GM12865 (cell line): Measurements from ENCODE around the gene STC2.

Experiments
- DNase-seq: peaks from one replicate; pipeline ENCODE4 v3.0.0; 2010; ENCODE audit warnings: low read depth
- H3K4me3 ChIP-seq: 2 replicates; pipeline ENCODE4 v1.5.1; 2011; ENCODE audit warnings: mild to moderate bottlenecking, low read depth, low read length, control low read depth
- CTCF ChIP-seq: IDR thresholded peaks from 2 replicates; pipeline ENCODE4 v1.5.1; 2011; ENCODE audit warnings: low read length, control low read depth, low read depth, inconsistent platforms; ENCODE audit not compliant: insufficient read depth; ENCODE audit errors: missing control alignments

Gene STC2

GRCh38 chr5:173321886-173322285, 6.3 kb downstream of the STC2 start:
- H3K4me3 ChIP-seq, result no peak overlapping the region
- no peak for DNase-seq
- no peak for TF ChIP-seq CTCF

- no peak for DNase-seq
- no peak for TF ChIP-seq CTCF
- H3K4me3 ChIP-seq, result no peak overlapping the region
Observed at GRCh38 chr5:173320259-173320658, 8.0 kb downstream of the STC2 start.

- no peak overlapping the region for H3K4me3 ChIP-seq
- TF ChIP-seq CTCF, result no peak
- DNase-seq, result no peak
Observed at GRCh38 chr5:173319646-173320045, 8.6 kb downstream of the STC2 start.

GRCh38 chr5:173318881-173319620, 9.2 kb downstream of the STC2 start:
- no peak overlapping the region for H3K4me3 ChIP-seq
- no peak for TF ChIP-seq CTCF

GRCh38 chr5:173318330-173318729, 9.9 kb downstream of the STC2 start:
- no peak overlapping the region for H3K4me3 ChIP-seq
- DNase-seq, result no peak
- no peak for TF ChIP-seq CTCF

More at GRCh38 chr5:173318881-173319620, 9.2 kb downstream of the STC2 start:
- DNase-seq, result no peak

- DNase-seq, result no peak
- H3K4me3 ChIP-seq, result no peak overlapping the region
- no peak for TF ChIP-seq CTCF
Observed at GRCh38 chr5:173317852-173318251, 10.4 kb downstream of the STC2 start.
